Peyer's patch (tissue), 4 donors: ENCODE measurements around the gene TRIP10.

Experiments
- POLR2A ChIP-seq, 2 donors: fragments of 450-650 bp; IDR thresholded peaks; one replicate each; pipeline ENCODE4 v1.5.1; 2017; ENCODE audit warnings: antibody characterized with exemption in 2 of 2, mild to moderate bottlenecking in 2 of 2, moderate library complexity in 2 of 2
- TF ChIP-seq, protein P1 (sequence below), 6 experiments: fragments of 450-650 bp in 4 of 6; fragments of 200-600 bp in 2 of 6; sonication (generic) in 1 of 6; IDR thresholded peaks; one replicate each; pipeline ENCODE4 v1.5.1; 2017 to 2019; ENCODE audit warnings: antibody characterized with exemption in 6 of 6, mild to moderate bottlenecking in 3 of 6, moderate library complexity in 1 of 6

- TF ChIP-seq, protein P1, sequence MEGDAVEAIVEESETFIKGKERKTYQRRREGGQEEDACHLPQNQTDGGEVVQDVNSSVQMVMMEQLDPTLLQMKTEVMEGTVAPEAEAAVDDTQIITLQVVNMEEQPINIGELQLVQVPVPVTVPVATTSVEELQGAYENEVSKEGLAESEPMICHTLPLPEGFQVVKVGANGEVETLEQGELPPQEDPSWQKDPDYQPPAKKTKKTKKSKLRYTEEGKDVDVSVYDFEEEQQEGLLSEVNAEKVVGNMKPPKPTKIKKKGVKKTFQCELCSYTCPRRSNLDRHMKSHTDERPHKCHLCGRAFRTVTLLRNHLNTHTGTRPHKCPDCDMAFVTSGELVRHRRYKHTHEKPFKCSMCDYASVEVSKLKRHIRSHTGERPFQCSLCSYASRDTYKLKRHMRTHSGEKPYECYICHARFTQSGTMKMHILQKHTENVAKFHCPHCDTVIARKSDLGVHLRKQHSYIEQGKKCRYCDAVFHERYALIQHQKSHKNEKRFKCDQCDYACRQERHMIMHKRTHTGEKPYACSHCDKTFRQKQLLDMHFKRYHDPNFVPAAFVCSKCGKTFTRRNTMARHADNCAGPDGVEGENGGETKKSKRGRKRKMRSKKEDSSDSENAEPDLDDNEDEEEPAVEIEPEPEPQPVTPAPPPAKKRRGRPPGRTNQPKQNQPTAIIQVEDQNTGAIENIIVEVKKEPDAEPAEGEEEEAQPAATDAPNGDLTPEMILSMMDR (IDR thresholded peaks at IDR 0.05) = peak; percentile 54 to 78 (median 62)
- TF ChIP-seq POLR2A (IDR thresholded peaks at IDR 0.05) = peak in 1 of 2 donors; percentile 48
These were observed 3.1 kb upstream of the TRIP10 start for GRCh38 chr19:6736169-6736916.
